PC-3 (cell line): Measurements from ENCODE around the gene NDUFA5.

Source experiments
- EZH2 ChIP-seq: fragments of 300-600 bp; sonication (generic); IDR thresholded peaks from one replicate; pipeline ENCODE4 v1.6.1; 2017; ENCODE audit warnings: antibody characterized with exemption, mild to moderate bottlenecking, low read length; ENCODE audit not compliant: unreplicated experiment
- TF ChIP-seq, protein P1 (sequence below): fragments of 300-600 bp; sonication (generic); conservative IDR thresholded peaks from 2 replicates; pipeline ENCODE4 v1.5.1; 2017; ENCODE audit warnings: antibody characterized with exemption, low read depth, mild to moderate bottlenecking, low read length

DNA sequence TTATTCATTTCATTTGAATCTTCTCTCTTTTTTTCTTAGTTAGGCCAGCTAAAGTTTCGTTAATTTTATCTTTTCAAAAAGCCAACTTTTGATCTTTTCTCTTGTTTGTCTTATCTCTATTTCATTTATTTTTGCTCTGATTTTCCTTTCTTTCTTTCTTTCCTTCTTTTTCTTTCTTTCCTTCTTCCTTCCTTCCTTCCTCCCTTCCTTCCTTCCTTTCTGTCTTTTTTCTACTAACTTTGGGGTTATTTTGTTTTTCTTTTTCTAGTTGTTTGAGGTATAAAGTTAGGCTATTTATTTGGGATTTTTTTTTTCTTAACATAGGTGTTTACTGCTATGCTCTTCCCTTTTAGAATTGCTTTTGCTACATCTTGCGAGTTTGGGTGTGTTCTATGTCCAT is 30.8 kb upstream of the NDUFA5 start:
- TF ChIP-seq EZH2 = no peak
- TF ChIP-seq, protein P1, sequence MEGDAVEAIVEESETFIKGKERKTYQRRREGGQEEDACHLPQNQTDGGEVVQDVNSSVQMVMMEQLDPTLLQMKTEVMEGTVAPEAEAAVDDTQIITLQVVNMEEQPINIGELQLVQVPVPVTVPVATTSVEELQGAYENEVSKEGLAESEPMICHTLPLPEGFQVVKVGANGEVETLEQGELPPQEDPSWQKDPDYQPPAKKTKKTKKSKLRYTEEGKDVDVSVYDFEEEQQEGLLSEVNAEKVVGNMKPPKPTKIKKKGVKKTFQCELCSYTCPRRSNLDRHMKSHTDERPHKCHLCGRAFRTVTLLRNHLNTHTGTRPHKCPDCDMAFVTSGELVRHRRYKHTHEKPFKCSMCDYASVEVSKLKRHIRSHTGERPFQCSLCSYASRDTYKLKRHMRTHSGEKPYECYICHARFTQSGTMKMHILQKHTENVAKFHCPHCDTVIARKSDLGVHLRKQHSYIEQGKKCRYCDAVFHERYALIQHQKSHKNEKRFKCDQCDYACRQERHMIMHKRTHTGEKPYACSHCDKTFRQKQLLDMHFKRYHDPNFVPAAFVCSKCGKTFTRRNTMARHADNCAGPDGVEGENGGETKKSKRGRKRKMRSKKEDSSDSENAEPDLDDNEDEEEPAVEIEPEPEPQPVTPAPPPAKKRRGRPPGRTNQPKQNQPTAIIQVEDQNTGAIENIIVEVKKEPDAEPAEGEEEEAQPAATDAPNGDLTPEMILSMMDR = no peak
